ENCODE results near the gene SPEF1.
"Not testable (repeated sequence)": the region's sequence is repeated elsewhere in the genome, so short reads cannot be mapped to it uniquely, and the experiment has no call there.

Gene SPEF1

GRCh38 chr20:3804781-3805180 is 23.5 kb upstream of the SPEF1 start:
- no peak for FAIRE-seq

GRCh38 chr20:3804254-3804751 is 23.1 kb upstream of the SPEF1 start:
- FAIRE-seq, result no peak

DNA sequence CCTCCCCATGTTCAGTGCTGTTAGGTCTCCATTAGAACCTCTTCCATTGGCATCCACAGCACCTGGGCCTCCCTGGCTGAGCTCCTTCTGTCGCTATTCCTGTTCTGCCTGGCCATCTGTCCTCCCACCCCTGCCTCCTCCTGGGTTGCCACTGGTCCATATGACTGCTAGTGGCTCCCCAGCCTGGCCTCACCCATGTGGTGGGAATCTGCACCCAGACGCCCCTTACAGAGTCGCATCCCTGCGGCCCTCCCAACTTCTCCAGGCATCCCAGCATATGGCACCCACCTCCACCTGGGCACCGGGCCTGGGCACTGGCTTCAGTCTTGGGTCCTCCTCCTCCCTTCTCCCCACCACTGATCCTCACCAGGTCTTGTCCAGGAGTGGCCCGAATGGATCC is 22.6 kb upstream of the SPEF1 start:
- no peak for FAIRE-seq

DNA sequence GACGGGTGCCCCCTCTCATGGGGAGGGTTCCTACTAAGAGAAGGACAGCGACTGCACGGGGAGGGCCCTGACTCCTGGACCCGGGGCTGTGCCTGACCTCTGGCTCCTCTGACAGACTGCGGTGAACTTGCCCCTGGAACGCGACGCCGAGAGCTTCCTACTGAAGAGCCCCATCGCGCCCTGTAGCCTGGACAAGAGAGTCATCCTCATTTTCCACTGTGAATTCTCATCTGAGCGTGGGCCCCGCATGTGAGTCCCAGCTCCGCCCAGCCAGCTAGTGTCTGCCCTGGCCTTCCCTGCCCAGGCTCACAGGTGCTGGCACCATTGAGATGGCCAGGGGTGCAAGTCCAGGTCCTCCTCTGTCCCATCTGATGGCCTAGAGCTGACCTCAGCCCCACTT is 22.0 kb upstream of the SPEF1 start:
- no peak for FAIRE-seq

DNA sequence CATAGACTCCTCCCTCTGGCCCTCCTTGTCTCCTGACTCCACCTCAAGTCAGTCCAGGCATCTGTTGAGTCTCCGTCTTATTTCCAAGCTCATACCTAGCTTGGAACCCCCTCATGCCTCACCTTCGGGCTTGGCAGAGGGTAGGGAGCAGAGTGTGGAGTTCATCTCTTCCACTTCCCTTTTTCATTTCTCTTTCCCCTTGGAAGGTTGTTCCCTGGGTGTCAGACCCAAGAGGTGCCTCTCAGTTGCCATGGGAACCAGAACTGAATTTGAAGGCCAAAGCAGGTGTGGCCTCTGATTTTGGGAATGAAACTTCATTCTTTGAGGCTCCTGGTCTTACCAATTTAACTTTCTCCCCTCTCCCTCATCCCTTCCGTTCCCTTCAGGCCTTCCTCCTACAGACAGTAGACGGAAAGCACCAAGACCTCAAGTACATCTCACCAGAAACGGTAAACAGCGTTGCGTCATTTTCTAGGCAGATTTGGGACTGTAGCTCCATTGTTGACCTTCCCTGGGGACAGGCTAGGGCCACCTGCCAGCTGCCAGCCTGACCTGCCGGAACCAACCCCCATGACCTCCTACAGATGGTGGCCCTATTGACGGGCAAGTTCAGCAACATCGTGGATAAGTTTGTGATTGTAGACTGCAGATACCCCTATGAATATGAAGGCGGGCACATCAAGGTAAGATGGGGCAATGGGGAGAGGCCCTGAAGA is 21.4 kb upstream of the SPEF1 start:
- no peak for FAIRE-seq

GRCh38 chr20:3801846-3802245 is 20.6 kb upstream of the SPEF1 start:
- FAIRE-seq, result no peak

DNA sequence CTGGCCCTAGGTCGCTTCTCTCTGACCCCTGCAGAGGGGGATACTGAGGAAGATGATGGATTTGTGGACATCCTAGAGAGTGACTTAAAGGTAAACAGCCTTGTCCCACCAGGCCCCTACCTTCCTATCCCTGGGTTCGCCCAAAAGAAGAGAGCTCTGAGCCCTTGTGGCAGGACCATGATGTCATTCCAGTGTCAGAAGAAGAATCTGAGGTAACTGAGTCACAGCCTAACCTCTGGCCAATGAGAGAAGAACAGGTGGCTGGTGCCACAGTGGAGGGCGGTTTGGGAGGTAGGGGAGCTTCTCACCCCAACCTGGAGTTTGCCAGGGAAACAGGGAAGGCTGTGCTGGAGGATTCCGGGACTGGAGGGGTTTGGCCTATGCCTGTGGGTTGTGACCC is 20.1 kb upstream of the SPEF1 start:
- no peak for FAIRE-seq

- no peak for FAIRE-seq
Observed at GRCh38 chr20:3800878-3801260, 19.6 kb upstream of the SPEF1 start.

GRCh38 chr20:3800256-3800877 is 19.1 kb upstream of the SPEF1 start:
- FAIRE-seq, result no peak

DNA sequence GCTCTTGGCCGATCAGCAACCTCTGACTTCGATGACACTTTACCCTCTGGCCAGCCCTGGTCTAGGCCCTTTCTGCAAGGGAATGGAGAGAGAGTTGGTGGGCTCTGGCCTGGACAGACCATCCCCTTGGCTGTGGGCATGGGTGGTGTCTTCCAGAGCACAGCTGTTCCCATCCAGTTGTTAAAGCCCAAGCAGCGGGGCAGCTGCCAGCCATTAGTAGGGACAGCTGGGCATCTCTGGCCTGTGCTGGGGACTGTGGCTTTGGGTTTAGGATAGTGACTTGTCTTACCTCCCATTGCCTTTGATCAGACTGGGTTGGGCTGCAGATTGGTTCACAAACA is 17.6 kb upstream of the SPEF1 start:
- no peak for FAIRE-seq

DNA sequence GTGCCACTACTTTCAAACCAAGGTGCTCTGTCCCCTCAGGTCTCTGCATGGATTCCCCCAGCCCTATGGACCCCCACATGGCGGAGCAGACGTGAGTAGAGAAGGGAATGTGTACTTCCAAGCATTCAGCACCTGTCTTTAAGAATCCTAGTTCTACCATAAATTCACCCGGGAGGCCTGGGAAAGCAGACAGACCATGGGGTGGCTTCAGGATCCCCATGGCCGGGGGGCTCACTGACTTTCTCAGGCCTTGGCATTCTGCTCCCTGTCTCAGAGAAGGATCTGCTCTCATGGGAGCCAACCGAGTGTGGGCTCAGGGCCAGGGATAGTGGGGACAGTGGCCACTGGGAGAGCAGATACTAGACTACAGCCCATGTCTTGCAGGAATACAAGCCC is 17.1 kb upstream of the SPEF1 start:
- FAIRE-seq, result no peak

DNA sequence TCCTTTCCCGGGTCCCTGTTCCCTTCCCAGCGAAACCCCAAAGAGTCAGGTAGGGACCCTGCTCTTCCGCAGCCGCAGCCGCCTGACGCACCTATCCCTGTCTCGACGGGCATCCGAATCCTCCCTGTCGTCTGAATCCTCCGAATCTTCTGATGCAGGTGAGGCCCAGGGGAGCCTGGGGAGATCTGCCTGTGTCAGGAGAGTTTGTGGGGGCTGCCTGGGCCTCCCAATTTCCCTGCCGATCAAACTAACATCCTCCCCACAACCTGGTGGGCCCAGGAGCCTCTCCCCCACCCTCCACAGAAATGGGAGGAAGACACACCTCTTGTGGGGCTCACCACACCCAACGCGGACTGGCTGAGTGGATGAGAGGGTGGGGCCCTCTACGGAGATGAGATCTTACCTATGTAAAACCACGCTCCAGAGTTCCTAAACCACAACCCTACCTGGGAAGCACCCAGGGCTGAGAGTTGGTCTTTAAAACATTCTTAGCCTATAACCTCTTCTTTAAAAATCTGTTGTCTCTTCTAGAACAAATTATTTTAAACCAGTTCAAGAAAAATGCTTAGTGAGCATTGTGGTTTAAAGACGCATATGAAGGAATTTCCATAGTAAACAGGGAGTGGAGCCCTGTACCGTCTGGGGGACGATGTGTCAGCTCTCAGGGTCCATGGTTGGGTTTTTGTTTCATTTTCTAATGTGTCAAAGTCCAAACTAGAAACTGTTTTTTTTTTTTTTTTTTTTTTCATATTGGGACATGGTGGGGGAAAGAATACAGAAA is 16.5 kb upstream of the SPEF1 start:
- no peak for FAIRE-seq

- no peak for FAIRE-seq
Observed at GRCh38 chr20:3797226-3797545, 15.9 kb upstream of the SPEF1 start.

- no peak for FAIRE-seq
Observed at GRCh38 chr20:3796477-3797225, 15.4 kb upstream of the SPEF1 start.

GRCh38 chr20:3795511-3796468 is 14.5 kb upstream of the SPEF1 start, which contains the start of gene CDC25B:
Gene CDC25B (plus strand): TSS chr20:3796310. CDS start chr20:3796532, 222 bp downstream.
- FAIRE-seq, result no peak

GRCh38 chr20:3794701-3795420 is 13.6 kb upstream of the SPEF1 start:
- no peak for FAIRE-seq

DNA sequence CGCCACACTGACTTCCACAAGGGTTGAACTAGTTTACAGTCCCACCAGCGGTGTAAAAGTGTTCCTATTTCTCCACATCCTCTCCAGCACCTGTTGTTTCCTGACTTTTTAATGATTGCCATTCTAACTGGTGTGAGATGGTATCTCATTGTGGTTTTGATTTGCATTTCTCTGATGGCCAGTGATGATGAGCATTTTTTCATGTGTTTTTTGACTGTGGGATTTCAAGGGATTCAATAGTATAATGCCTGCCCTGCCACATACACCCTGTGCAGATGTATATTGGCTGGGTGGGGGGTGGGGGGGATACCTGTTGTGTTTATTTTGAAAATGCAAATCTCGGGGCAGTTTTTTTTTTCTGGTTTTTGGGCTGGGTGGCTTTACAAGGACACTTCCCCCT is 12.9 kb upstream of the SPEF1 start:
- not testable (repeated sequence) for FAIRE-seq

DNA sequence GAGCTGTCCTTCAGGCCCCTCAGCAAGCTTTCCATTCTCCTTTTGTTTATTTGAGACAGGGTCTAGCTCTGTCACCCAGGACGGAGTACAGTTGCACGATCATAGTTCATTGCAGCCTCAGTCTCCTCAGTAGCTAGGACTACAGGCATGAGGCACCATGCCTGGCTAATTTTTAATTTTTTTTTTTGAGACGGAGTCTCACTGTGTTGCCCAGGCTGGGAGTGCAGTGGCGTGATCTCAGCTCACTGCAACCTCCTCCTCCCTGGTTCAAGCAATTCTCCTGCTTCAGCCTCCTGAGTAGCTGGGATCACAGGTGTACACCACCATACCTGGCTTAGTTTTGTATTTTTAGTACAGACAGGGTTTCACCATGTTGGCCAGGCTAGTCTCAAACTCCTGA is 8.0 kb upstream of the SPEF1 start:
- not testable (repeated sequence) for FAIRE-seq

DNA sequence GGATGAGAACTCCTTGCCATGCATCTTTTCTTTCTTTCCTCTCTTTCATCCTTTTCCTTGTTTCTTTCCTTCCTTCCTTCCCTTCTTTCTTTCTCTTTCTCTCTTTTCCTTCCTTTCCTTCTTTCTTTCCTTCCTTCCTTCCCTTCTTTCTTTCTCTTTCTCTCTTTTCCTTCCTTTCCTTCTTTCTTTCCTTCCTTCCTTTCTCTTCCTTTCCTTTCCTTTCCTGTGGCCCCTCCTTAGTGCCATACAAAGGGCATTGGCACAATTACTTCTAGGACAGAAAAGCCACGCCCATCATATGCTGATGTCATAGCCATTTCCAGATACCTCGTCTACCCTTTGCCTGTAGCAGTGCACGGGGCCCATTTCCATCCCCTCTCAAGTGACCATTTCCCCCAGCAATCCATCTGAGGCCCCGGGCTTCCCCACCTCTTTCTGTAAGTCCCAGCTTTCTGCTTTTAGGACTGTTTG is 7.5 kb upstream of the SPEF1 start:
- no peak for FAIRE-seq

DNA sequence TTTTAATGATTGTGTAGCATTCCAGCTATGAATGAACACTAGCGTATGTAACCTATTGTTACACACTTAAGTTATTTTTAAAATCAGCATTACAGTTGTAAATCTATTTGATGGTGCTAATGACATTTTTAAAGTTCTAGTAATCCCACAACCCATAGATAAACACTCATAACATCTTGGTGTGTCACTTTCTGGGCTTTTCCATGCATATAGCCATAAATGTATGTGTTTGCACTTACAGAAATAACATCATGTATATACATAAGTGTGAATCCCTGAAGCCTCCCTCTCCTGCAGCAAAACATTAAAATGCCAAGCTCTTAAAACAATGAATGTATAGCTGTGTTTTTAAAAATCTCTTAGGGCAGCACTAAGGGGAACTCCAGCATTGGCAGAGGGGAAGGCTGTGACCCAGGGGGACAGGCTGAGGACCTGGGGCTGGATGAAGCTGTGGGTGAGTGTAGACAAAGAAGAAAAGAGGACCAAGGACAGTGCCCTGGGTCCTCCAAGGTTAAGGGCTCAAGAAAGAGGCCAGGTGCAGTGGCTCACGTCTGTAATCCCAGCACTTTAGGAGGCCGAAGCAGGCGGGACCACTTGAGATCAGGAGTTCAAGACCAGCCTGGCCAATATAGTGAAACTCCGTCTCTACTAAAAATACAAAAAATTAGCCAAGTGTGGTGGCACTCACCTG is 6.2 kb upstream of the SPEF1 start:
- no peak for FAIRE-seq
